IPS-20b (cell line): ENCODE measurements around the gene RABAC1.

Source experiments
- H3K27ac ChIP-seq: one replicate; pipeline ENCODE4 v1.5.1; 2013; ENCODE audit warnings: low read length
- H3K27me3 ChIP-seq: 2 replicates; pipeline ENCODE4 v1.6.1; 2013; ENCODE audit warnings: mild to moderate bottlenecking, low read length, inconsistent platforms; ENCODE audit not compliant: insufficient read depth
- H3K36me3 ChIP-seq: 2 replicates; pipeline ENCODE4 v1.6.1; 2013; ENCODE audit warnings: low read depth, mild to moderate bottlenecking, inconsistent platforms, low read length, moderate library complexity; ENCODE audit not compliant: insufficient read depth
- H3K4me1 ChIP-seq: 2 replicates; pipeline ENCODE4 v1.6.1; 2013; ENCODE audit warnings: mild to moderate bottlenecking, control low read depth, inconsistent platforms, low read length, moderate library complexity; ENCODE audit not compliant: insufficient read depth
- H3K4me3 ChIP-seq: 2 replicates; pipeline ENCODE4 v1.5.1; 2013; ENCODE audit warnings: mild to moderate bottlenecking, low read length, inconsistent platforms
- H3K9ac ChIP-seq: 2 replicates; pipeline ENCODE4 v1.6.1; 2013; ENCODE audit warnings: low read depth, mild to moderate bottlenecking, inconsistent platforms, low read length, moderate library complexity
- H3K9me3 ChIP-seq: 2 replicates; pipeline ENCODE4 v1.6.1; 2013; ENCODE audit warnings: mild to moderate bottlenecking, low read depth, low read length, inconsistent platforms; ENCODE audit not compliant: insufficient read depth

Gene RABAC1, protein sequence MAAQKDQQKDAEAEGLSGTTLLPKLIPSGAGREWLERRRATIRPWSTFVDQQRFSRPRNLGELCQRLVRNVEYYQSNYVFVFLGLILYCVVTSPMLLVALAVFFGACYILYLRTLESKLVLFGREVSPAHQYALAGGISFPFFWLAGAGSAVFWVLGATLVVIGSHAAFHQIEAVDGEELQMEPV

DNA sequence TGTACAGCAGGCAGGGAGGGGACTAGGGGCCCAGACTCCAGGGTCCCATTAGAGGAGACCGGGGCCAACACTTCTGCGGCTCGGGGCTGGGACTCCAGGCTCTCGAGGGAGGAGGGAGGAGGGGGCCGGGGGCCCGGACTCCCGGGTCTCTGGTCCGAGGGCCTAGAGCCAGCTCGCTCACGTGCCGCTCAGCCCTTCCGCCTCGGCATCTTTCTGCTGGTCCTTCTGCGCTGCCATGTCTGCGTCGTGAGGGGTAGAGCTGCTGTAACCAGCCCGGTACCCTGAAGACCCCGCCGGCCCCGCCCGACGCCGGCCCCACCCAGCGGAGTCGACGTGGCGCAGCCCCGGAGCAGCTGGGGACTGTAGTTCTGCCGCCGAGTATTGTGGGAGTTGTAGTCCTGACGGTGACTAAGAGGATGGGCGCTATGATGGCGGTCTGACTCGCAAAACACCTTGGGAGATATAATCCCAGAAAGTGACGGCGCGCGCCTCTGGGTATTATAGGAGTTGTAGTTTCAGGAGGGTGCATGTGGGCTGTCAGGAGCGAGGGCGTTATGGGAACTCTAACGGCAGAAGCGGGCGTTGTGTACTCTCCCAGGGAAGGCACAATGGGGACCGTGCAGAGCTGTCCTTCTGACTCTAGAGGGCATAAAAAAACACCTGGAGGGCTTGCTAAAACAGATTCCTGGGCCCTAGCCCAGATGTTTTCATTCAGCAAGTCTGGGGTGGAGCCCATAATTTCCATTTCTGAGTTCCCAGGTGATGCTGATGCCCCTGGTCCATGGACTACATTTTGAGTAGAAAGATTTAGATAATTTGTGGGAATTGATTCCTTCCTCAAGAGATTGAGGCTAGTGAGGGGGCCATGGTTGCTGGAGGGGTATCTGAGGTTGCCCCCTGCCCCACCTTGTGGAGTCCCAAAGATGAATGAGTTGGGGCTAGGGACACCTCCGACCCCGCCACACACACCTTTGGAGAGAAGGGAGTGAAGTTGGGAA is at the start of gene RABAC1:
TSS of gene RABAC1 (minus strand) at position 266 of the 998 bp plus-strand sequence. CDS start at position 237, 29 bp downstream.
- no peaks in the 10 kb centered on the region; the same call in 1 of the 2 replicates for H3K36me3 ChIP-seq
- peak within 1 kb of the TSS; percentile 71; the same call in 1 of the 2 replicates for H3K9ac ChIP-seq
- H3K27me3 ChIP-seq, result no peaks in the 10 kb centered on the region
- H3K27ac ChIP-seq, result no peak within 1 kb of the TSS
- peak within 1 kb of the TSS; percentile 82 for H3K4me3 ChIP-seq
- H3K9me3 ChIP-seq, result no peaks in the 10 kb centered on the region
- peaks cover 8% of the 10 kb centered on the region; the same call in 1 of the 2 replicates for H3K4me1 ChIP-seq

DNA sequence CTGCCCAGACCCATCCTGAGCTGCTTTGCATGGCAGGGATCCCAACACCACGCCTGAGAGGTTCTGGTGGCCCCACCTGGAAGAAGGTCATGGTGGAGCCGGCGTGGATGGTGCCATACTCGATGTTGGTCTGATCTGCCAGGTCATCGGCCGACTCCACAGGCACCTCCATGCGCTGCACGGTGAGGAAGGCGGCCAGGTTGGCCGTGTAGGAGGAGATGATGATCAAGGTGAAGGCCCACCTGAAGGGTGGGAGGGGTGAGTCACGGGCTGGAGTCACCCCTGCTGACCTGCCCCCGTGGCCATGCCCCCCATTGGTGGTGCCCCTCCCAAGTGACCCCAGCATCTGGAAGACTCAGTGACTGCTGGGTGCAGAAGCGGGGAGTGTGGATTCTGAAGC is 47.4 kb upstream of the RABAC1 start:
- Histone ChIP-seq H3K9me3 (no peaks in the 10 kb centered on the region), H3K27me3 (peaks cover 9% of the 10 kb centered on the region), H3K27ac (no peak overlapping the region), H3K4me1 (no peaks in the 10 kb centered on the region), H3K9ac (no peak overlapping the region), H3K36me3 (peaks cover 17% of the 10 kb centered on the region; the same call in 1 of the 2 replicates), H3K4me3 (no peak overlapping the region)

DNA sequence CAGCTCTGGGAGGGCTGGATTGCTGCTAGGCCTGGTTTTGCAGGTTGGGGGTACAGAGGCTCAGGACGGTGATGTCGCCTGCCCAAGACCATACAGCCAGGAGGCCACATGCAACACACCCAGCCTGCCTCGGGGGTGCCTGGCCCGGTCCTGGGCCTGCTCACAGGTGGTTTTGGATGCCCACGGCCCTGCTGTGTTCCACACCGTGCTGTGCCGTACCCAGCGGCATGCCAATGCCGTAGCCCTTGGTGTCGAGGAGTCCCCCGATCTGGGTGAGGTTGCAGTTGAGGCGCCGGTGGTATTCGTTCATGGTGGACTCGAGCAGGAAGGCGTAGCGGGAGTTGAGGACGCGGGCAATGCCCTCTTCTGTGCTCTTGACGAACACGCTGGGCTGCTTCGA is 46.4 kb upstream of the RABAC1 start:
- peaks cover 20% of the 10 kb centered on the region for H3K27me3 ChIP-seq
- H3K36me3 ChIP-seq, result peaks cover 17% of the 10 kb centered on the region; the same call in 1 of the 2 replicates
- no peaks in the 10 kb centered on the region for H3K9me3 ChIP-seq
- H3K4me3 ChIP-seq, result no peak overlapping the region
- H3K4me1 ChIP-seq, result no peaks in the 10 kb centered on the region
- H3K27ac ChIP-seq, result no peak overlapping the region
- H3K9ac ChIP-seq, result no peak overlapping the region

DNA sequence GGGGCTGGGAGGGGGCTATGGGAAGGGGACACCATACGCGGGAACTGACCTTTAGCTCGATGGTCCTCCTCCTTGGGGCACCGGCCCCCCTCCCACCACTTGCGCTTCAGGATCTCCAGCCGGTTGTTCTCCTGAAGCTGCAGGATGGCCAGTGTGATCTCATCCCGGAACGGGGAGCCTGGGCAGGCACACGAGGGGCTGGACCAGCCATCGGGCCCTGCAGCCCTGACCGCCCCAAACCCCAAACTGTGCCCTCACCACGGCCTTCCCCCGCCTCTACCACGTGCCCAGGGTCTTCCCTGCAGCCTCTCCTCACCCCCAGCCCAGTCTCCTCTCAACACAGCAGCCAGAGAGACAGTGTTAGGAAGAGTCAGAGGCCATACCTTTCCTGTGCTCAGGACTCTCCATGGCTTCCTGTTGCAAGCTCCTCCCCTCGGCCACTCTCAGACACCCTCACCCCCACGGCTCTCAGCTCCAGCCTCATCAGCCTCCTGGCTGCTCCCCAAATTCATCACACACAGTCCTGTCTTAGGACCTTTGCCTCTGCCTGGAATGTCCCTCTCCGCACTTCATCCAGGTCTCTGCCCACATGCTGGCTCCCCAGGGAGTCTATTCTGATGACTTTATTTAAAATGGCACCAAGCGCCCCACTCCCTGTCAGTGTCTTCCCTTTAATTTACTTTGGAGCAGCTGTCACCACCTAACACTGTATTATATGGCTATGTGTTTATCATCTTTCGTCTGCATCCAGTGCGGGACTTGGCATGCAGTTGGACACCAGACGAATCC is 44.6 kb upstream of the RABAC1 start:
- peaks cover 36% of the 10 kb centered on the region for H3K27me3 ChIP-seq
- no peak overlapping the region for H3K4me3 ChIP-seq
- H3K27ac ChIP-seq, result no peak overlapping the region
- H3K9ac ChIP-seq, result no peak overlapping the region
- H3K36me3 ChIP-seq, result peaks cover 17% of the 10 kb centered on the region; the same call in 1 of the 2 replicates
- peaks cover 4% of the 10 kb centered on the region; the same call in 1 of the 2 replicates for H3K4me1 ChIP-seq
- H3K9me3 ChIP-seq, result no peaks in the 10 kb centered on the region

DNA sequence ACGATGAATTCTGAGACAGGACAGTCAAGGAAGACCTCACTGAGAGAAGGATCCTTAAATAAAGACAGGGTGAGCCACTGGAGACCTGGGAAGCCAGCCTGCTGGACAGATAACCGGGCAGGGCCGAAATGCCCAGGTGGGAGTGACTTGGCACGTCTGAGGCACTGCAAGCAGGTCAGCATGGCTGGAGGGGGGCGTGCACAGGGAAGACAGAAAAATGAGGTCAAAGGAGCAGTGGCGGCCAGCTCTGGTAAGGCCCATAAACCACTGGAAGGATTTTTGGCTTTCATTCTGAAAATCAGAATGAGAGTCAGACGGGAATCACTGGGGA is 40.7 kb upstream of the RABAC1 start:
- peaks cover 10% of the 10 kb centered on the region; the same call in 1 of the 2 replicates for H3K4me1 ChIP-seq
- no peak overlapping the region for H3K4me3 ChIP-seq
- H3K27ac ChIP-seq, result no peak overlapping the region
- peaks cover 10% of the 10 kb centered on the region; the same call in 1 of the 2 replicates for H3K36me3 ChIP-seq
- peaks cover 73% of the 10 kb centered on the region for H3K27me3 ChIP-seq
- H3K9me3 ChIP-seq, result no peaks in the 10 kb centered on the region
- no peak overlapping the region for H3K9ac ChIP-seq

DNA sequence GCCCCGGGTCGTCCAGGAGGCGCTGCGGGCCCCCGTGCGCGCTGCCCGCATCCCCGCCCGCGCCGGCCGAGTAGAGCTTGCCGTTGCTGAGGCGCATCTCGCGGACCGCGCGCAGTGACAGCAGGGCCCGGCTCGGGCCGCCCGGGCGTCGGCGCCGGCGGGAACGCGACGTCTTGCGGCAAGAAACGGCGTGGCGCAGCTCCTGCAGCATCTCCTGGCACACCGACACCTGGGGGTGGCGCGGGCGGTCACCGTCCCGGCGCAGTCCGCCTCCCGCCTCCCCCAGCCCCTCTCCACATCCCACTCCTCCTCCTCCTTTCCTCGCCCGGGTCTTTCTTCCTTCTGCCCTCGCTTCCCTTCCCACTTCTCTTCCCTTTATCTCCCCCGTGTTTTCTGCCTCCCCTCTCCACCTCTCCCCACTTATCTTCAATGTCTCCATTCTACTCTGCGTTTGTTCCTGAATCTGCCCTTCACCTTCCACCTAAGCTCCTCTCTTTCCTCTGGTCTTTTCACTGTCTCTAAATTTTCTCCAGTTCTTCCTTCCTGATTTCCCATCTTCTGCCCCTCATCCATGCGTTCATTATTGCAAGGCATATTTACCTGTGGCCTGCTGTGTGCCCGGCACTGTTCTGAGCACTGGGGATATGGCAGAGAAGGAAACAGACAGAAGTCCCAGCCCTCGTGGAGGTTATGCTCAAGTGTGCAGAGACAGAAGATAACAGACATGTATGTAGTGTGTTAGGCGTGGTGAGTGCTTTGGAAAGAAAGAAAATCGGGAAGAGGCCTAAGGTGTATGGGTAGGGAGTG is 40.2 kb upstream of the RABAC1 start:
- H3K27me3 ChIP-seq, result peaks cover 79% of the 10 kb centered on the region

DNA sequence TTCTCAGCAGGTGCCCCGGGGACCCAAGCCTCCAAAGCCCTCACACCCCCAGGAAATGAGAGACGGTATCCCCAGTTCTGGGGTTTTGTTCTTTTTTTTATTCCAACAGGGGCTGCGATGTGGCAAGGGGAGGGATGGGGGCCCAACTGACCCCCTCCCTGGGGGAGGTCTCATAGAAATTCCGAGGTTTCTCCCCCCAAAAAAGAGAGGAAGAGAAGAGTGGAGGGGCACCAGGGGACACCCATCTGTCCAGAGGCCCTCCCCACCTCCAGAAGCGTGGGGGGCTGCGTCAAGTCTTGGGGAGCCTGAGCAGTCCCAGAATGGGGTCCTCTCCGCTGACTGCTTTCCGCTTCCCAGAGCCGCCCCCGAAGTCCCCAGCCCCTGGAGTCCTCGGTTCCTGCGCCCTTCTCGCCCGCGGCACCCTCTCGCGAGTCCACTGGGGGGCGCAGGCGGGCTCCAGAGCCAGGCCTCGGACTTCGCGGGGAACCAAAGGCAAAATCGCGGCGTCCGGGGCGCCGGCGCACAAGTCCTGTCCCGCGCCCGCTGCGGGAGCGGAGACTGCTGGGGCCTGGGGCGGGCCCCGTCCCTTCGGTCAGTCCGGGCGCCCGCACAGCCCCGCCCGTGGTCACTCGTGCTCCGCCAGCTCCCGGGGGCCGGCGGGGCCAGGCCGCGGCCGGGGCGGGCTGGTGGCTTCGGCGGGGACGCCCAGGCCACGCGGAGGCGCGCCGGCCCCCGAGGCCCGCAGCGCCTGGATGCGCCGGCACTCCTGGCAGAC is 39.3 kb upstream of the RABAC1 start:
- Histone ChIP-seq H3K9me3 (no peaks in the 10 kb centered on the region), H3K4me1 (peaks cover 10% of the 10 kb centered on the region; the same call in 1 of the 2 replicates), H3K27ac (no peak overlapping the region), H3K36me3 (0 out of 2 replicates have a peak, but pooled peaks cover 4% of the 10 kb centered on the region), H3K9ac (no peak overlapping the region), H3K27me3 (peaks cover 85% of the 10 kb centered on the region), H3K4me3 (peak overlapping the region; percentile 52)

More for the DNA sequence above, 40.2 kb upstream of the RABAC1 start:
- peaks cover 10% of the 10 kb centered on the region; the same call in 1 of the 2 replicates for H3K4me1 ChIP-seq
- peak overlapping the region; percentile 34; the same call in 1 of the 2 replicates for H3K4me3 ChIP-seq
- H3K9me3 ChIP-seq, result no peaks in the 10 kb centered on the region
- no peak overlapping the region for H3K27ac ChIP-seq
- H3K9ac ChIP-seq, result 0 out of 2 replicates have a peak overlapping the region, but pooled peaks have one; percentile 27
- 0 out of 2 replicates have a peak, but pooled peaks cover 4% of the 10 kb centered on the region for H3K36me3 ChIP-seq

DNA sequence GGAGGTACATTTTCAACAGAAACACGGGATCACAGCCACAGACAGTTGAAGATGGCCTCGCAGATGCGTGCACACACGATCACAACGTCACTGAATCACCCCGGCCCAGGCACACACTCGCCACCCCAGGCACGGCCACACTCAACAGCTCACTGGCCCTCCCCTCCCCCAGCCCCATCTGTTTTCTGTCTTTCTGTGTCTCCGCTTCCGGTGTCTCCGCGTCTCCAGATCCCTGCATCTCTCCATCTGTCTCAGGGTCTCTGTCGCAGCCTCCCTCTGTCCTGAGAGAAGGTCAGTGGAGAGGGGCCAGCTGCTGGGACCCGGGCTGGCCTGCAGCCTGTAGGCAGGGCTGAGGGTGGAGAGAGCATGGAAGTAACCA is 38.7 kb upstream of the RABAC1 start:
- Histone ChIP-seq H3K36me3 (0 out of 2 replicates have a peak, but pooled peaks cover 4% of the 10 kb centered on the region), H3K9ac (no peak overlapping the region), H3K27ac (no peak overlapping the region), H3K4me1 (peaks cover 10% of the 10 kb centered on the region; the same call in 1 of the 2 replicates), H3K4me3 (peak overlapping the region; percentile 52), H3K27me3 (peaks cover 90% of the 10 kb centered on the region), H3K9me3 (no peaks in the 10 kb centered on the region)

DNA sequence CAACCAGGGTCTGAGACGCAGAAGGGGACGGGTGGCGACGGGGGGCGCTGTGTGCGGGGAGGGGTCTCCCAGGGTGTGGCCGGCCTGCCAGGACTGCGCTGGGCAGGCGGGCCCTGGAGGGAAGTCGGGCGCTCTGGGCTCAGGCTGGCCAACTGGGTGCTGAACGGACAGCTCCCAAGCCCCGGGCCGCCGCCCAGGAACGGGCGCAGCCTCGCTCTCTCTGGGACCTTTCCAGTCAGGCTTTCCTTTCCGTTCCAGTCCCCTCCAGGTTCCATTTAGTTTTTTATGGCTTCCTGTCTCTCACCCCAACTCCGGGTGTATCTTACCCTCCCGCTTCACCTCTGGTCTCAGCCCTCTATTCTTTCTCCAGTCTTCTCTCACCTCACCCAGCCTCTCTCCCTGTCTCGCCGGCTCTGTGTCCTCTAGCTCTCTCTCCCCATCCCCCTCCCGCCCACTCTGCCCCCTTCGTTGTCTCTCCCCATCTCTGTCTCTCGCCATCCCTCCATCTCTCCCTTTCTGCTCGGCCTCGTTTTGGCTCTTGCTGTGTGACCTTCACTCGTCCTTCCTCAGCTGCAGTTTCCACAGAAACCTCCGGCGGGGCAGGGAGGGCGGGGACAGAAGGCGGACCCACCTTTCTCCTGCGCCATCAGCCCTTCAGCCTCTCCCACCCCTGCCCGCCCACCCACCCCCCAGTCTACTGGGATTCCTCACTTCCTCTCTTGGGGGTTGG is 38.2 kb upstream of the RABAC1 start:
- 0 out of 2 replicates have a peak, but pooled peaks cover 4% of the 10 kb centered on the region for H3K36me3 ChIP-seq
- H3K27me3 ChIP-seq, result peaks cover 92% of the 10 kb centered on the region
- peaks cover 10% of the 10 kb centered on the region; the same call in 1 of the 2 replicates for H3K4me1 ChIP-seq
- H3K9me3 ChIP-seq, result no peaks in the 10 kb centered on the region
- no peak overlapping the region for H3K9ac ChIP-seq
- H3K27ac ChIP-seq, result no peak overlapping the region
- peak overlapping the region; percentile 56; the same call in 1 of the 2 replicates for H3K4me3 ChIP-seq
